Esophagus muscularis mucosa (tissue), 3 donors: ENCODE data around the gene CD6.

Experiments
- POLR2A ChIP-seq: fragments of 450-650 bp; IDR thresholded peaks from one replicate; pipeline ENCODE4 v1.6.1; 2017; ENCODE audit warnings: antibody characterized with exemption, moderate library complexity, mild to moderate bottlenecking, low read depth
- TF ChIP-seq, protein P1 (sequence below), 3 experiments: fragments of 200-600 bp in 2 of 3; fragments of 450-650 bp in 1 of 3; sonication (generic) in 2 of 3; IDR thresholded peaks; one replicate each; pipeline ENCODE4 v1.5.1; 2017 to 2019; ENCODE audit warnings: antibody characterized with exemption in 3 of 3, mild to moderate bottlenecking in 2 of 3, moderate library complexity in 1 of 3

- TF ChIP-seq, protein P1, sequence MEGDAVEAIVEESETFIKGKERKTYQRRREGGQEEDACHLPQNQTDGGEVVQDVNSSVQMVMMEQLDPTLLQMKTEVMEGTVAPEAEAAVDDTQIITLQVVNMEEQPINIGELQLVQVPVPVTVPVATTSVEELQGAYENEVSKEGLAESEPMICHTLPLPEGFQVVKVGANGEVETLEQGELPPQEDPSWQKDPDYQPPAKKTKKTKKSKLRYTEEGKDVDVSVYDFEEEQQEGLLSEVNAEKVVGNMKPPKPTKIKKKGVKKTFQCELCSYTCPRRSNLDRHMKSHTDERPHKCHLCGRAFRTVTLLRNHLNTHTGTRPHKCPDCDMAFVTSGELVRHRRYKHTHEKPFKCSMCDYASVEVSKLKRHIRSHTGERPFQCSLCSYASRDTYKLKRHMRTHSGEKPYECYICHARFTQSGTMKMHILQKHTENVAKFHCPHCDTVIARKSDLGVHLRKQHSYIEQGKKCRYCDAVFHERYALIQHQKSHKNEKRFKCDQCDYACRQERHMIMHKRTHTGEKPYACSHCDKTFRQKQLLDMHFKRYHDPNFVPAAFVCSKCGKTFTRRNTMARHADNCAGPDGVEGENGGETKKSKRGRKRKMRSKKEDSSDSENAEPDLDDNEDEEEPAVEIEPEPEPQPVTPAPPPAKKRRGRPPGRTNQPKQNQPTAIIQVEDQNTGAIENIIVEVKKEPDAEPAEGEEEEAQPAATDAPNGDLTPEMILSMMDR (IDR thresholded peaks at IDR 0.05), result no peak
- no peak for TF ChIP-seq POLR2A
Observed at GRCh38 chr11:60950024-60950423, 21.5 kb upstream of the CD6 start.
